HG03103 (cell line): Measurements from ENCODE around the gene OBSL1.
A peak's percentile ranks its signal among the peaks of the same experiment; 100 is the strongest.

Experiments used
- ATAC-seq: cut with Tn5 transposase; IDR thresholded peaks from one replicate; pipeline ENCODE4 v1.9.1; 2021; ENCODE audit warnings: low read depth; ENCODE audit not compliant: unreplicated experiment

Gene OBSL1

GRCh38 chr2:219552382-219553167 is 18.8 kb downstream of the OBSL1 start:
- ATAC-seq: peak; percentile 89

GRCh38 chr2:219551441-219552381 is 19.6 kb downstream of the OBSL1 start:
- peak; percentile 8 for ATAC-seq

GRCh38 chr2:219549619-219550018 is 21.7 kb downstream of the OBSL1 start:
- ATAC-seq: no peak

DNA sequence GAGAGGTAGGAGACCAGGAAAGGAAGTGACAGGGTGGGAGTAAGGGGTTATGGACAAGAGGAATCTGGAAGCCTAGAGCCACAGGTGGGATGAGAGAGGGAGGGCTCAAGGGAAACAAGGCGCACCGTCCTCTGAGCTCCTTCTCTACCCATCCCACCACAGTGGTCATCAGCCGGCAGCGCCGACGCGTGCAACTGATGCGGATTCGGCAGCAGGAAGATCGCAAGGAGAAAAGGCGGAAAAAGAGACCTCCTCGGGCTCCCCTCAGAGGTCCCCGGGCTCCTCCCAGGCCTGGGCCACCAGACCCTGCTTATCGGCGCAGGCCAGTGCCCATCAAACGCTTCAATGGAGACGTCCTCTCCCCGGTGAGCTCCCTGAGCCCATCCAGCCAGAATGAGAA is 22.3 kb downstream of the OBSL1 start:
- ATAC-seq: no peak

GRCh38 chr2:219547621-219548020 is 23.7 kb downstream of the OBSL1 start:
- ATAC-seq: no peak

DNA sequence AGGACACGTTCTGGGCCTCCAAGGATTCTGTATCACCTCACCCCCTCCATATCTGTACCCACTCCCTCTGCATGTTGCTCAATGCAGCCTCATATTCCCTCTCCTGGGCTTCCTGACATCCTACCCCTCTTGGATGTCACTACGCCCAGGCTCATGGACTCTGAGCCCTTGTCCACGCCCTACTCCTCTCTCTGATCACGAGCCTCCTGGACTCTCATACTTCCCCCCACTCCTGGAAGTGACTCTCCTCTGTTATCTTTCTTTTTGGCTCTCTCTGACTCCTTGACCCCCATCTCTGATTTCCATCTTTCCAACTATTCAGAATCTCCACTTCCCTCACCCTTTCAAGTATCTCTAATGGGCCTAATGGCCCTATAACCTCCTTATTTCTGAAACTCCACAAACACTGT is 25.4 kb downstream of the OBSL1 start:
- ATAC-seq: no peak

DNA sequence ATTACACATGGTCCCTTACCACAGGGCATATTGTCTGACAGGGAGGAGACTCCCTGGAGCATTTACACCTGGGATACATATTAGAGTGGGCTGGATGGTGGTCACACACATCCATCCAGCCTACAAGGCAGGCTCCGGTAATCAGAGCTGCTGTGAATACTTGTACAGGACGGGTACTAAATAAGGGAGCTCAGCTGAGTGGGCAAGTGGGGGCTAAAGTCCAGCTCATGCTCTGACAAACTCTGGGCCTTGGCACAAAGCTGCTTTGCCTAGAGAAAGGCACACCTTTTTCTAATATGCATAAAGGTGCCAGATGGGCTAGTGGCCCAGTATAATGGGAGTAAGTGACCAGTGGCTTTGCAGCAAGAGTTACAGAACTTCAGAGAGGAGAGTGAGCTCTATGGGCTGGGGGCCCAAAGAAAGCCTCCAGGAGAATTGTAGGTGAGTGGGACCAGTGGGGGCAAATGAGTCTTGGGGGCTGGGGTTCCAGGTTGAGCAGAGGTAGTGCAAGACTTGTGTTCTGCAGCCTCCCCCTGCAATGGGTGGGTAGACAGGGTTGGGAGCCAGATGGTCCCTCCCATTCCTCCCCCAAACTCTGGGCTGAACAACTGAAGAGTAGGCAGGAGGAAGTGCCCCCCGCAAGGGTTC is 25.9 kb downstream of the OBSL1 start:
- no peak for ATAC-seq

- ATAC-seq: no peak
These were observed 26.8 kb downstream of the OBSL1 start for GRCh38 chr2:219544567-219544966.

GRCh38 chr2:219543596-219544358 is 27.6 kb downstream of the OBSL1 start, which contains the start of the genes CHPF and TMEM198:
Gene CHPF, minus strand, starts transcription at chr2:219543809. Its CDS starts 271 bp downstream, at chr2:219543538.
Gene TMEM198, plus strand, starts transcription at chr2:219544028. Its CDS starts 700 bp downstream, at chr2:219544728.
- peak; percentile 69 for ATAC-seq

DNA sequence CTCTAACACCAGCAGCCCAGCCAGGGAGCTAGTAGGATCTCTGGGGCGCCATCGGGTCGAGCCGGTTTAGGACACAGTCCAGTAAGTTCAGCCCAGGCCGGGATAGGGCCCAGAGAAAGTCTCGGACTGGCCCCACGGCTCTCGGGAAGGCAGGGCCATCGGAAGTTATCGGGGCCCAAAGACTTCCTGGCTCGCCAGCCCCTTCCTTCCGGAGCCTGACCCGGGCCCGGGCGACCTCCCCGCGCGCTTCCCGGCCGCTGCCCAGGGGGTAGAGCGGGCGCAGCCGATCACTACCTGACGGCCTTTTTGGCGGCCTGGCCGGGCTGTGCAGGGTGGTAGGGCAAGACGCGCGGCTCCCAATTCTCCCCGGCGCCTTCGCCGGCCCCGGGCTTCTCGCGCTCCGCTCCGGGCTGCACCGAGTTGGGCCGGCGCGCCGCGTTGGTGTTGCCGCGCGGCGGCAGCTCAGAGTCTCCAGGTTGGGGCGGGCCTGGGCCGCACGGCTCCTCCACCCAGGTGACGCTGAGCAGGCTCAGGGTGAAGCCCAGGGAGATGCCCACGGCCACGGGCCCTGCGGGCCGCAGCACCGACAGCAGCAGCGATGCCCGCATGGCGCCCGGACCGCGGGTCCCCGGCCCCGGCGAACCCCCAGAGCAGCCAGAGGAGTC is 28.3 kb downstream of the OBSL1 start:
- ATAC-seq: peak; percentile 31

GRCh38 chr2:219541611-219542180 is 29.6 kb downstream of the OBSL1 start:
- ATAC-seq: peak; percentile 42

DNA sequence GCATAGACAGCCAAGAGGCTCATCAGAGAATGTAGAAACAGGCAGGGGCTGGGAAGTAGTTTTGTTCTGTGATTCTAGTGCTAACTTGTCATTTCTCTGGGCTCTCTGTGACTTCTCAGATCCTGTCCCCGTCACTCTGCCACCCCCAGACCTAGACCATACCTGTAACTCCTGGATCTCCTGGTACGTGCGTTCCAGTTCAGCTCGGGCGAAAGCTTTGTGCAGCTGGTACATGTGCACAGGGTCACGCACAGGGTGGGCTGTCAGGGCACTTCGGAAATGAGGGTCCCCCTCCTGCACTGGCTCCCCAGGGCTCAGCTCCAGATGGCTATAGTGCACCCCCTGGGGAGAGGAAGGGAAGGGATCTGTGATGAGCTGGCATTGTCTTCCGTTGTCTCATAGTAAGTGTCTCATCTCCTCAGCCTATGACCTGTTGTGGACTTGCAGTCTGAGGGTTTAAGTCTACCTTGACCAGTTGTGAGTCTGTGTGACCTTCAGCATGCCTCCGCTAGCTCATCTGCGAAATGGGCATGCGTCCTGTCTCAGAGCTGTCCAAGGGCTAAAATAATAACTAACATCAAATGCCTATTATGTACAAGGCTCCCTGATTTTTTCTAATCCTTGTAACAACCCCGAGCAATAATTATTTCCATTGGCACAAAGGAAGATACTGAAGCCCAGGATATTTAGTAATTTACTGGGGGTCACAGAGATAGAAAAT is 30.4 kb downstream of the OBSL1 start:
- no peak for ATAC-seq

GRCh38 chr2:219539926-219540678 is 31.2 kb downstream of the OBSL1 start:
- no peak for ATAC-seq

DNA sequence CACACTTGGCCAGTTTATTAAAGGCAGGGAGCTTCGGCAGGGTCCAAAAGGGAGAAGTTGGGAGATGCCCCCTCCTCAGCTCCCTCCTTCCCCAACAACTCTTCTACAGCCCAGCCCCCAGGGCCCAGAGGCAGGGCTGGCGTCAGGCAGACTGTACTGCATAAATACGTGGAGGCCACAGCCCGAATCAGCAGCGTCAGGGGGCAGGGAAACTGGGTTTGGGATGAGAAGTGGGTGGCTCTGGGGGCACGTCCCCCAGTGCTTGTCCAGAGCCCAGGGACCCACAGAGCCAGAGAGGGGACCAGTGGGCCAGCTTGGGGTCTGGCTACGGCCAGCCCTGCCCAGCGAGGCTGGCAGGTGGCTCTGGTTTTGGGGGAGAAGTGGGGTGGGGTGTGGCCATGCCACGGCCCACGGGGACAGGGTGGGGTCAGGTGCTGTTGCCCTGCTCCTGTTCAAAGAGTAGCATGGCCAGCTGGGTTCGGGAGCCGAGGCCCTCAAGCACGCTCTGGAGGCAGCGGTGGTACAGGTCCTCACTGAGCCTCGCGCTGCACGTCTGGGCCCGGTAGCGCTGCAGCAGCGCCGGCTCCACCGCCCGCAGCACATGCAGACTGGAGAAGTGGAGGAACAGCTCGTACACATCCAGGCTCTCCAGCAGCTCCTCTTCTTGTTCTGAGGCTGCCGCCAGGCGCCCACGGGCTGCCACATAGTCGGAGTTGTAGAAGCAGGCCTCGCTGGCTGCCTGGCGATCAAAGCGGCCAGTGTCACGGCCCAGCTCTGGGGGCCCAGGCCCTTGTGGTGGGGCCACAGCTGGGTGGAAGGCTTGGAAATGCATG is 32.2 kb downstream of the OBSL1 start:
- no peak for ATAC-seq

DNA sequence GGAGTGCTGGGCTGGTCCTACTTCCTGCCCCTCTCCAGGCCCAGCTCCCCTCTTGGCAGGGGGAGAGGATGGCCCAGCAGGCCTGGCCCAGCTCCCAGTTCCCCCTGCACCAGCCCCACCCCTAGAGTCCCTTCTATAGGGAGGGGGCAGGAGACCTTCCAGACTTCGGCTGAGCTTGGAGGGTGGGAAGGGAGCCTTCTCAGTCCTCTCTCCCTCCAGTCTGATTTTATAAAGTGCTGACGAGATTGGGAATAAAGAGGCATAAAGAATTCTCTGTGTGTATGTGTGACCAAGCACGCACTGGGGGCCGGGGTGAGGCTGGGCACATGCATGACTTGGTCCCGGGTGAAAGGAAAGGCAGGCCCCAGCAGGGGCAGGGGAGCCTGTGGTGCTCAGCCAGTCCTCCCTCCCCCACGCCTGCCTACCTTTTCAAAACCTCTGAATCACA is 32.8 kb downstream of the OBSL1 start:
- no peak for ATAC-seq

GRCh38 chr2:219537657-219538488 is 33.5 kb downstream of the OBSL1 start:
- ATAC-seq: no peak
